Activated CD8-positive, alpha-beta memory T cell treated with anti-CD3 and anti-CD28 coated beads, Interleukin-2, amount 50 U/mL, for 24 hours (primary cell): ENCODE data around the gene P2RX1.

ENCODE experiments used
- DNase-seq: peaks from one replicate; pipeline ENCODE4 v3.0.0-alpha.2; 2020; ENCODE audit errors: extremely low read depth

The P2RX1 gene

DNA sequence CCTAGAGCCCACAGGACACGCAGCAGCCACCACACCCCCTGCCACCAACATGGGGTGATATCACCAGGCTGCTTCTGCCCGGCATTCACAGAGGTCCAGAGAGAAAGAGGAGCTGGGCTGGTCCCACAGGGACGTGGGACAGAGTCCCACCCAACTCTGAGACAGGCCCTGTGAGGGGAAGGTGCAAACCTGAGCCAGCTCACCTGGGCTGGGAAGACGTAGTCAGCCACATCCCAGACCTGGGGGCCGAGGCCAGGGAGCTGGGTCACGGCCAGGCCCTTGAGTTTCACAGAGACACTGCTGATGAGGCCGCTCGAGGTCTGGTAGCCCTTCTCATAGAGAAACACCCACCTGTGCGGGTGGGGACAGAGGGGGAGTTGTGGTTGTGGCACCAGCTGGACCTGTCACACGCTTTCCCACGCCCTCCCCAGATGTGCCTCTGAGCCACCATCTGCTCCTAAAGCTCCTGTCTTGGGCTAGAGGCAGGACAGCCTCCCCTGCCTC, 11.2 kb downstream of the P2RX1 start:
- no peak for DNase-seq

DNA sequence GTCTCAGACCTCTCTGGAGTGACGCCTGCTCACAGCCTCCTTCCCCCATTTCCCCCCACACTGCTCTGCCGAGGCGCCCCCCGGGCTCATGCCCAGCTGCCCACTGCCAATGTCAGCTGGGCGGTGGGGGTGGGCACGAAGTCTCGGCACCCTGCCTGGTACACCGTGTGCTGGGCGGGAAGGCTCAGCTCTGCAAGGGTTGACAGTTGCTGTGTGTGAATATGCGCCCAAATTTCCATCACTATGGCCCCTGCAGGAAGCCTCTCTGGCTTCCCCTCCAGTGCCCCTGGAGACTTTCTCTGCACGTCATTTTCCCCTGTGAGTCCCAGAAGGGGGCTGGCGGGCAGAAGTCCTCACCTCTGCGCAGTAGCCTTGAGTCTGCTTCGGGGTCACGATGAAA, 11.8 kb downstream of the P2RX1 start:
- DNase-seq: no peak

DNA sequence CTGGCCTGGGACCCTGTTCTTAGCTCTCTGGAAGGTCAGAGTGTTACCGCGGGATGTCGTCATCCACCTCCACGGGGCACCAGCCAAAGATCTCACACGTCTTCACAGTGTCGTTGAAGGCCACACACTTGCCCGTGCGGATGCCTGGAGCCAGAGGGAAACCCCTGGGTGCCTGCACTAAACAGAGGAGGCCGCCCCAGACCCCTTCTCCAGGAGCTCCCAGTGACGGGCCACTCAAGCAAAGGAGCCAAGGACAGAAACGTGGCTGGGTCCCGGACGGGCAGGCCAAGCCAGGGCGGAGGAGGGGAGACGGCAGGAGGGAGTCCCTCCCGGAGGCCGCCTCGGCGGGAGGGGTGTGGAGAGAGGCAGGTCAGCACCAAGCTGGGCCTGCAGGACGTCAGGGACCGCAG, 12.4 kb downstream of the P2RX1 start:
- DNase-seq: no peak

DNA sequence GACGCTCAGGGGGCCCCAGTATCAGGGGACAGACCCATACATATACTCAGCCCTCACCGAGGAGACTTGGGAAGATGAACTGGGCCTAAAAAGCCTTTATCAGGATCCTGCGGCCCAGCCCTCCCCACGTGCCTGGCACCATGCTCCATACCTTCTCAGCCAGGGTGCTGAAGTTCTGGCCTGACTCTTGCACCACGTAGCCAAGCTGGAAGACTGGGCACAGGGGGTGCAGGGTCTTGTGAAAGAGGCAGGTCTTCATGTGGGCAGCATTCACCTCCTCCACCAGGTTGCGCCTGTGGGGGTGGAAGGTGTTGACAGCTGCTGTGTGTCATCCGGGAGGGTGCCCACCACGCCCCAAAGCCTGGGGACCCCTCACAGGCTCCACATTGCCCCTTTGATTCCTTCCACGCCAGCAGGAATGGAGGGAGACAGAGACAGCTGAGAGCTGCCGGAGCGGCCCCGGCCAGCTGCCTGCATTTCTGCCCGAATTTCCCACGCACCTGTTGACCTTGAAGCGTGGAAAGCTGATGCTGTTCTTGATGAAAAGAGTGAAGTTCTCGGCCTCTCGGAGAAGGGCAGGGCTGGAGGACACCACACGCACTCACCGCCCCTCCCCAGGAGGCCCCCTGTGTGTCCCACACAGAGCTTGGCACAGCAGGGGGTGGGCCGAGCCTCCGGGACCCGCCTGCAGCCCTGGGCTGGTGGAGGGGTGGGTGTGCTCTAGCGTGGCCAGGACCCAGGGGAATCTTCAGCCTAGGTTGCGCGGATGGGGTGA, 13.0 kb downstream of the P2RX1 start:
- DNase-seq: no peak

DNA sequence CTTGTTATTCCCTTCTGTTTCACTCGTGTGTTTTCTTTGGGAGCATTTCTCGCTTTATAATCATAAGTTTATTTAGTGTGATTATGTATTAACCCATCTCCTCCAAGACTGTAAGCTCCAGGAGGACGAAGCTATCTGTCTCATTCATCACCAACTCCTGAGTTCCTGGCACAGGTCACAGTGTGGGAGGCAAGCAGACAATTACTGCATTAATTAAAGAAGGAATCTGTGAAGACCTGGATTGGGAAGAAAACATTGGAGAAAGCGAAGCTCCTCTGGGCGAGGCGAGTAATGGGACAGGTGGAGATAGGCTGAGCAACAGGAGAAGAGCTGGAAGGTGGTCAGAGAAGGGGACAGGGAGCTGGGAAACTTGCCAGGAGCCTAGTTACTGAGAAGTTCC, 15.6 kb downstream of the P2RX1 start:
- no peak for DNase-seq

DNA sequence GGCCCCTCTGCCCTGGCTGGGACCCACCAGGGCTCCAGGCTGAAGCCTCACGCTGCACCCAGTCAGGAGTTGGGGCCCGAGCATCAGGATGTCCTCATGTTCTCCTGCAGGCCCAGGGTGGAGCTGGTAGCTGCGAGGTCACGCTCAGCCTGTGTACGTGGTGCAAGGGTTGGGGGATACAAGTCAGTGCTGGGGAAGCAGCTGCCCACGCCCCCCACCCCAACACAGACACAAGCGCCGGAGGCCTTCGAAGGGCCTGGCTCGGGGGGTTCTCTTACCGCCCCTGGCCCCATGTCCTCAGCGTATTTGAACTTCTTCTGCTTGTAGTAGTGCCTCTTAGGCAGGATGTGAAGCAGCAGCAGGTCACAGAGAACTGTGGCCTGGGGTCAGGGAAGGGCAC, 18.5 kb downstream of the P2RX1 start:
- DNase-seq: no peak

DNA sequence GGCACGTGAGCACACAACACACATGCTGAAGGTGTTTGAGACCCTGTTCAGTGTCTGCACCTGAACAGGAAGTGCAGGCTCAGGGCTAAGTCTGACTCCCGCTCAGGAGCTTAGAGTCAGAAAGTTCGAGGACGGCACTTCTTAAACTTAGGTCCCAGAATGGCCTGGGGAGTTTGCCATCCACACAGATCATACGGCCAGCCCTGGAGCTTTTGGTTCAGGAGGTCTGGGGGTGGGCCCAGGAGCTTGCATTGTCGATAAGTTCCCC, 19.4 kb downstream of the P2RX1 start:
- no peak for DNase-seq

DNA sequence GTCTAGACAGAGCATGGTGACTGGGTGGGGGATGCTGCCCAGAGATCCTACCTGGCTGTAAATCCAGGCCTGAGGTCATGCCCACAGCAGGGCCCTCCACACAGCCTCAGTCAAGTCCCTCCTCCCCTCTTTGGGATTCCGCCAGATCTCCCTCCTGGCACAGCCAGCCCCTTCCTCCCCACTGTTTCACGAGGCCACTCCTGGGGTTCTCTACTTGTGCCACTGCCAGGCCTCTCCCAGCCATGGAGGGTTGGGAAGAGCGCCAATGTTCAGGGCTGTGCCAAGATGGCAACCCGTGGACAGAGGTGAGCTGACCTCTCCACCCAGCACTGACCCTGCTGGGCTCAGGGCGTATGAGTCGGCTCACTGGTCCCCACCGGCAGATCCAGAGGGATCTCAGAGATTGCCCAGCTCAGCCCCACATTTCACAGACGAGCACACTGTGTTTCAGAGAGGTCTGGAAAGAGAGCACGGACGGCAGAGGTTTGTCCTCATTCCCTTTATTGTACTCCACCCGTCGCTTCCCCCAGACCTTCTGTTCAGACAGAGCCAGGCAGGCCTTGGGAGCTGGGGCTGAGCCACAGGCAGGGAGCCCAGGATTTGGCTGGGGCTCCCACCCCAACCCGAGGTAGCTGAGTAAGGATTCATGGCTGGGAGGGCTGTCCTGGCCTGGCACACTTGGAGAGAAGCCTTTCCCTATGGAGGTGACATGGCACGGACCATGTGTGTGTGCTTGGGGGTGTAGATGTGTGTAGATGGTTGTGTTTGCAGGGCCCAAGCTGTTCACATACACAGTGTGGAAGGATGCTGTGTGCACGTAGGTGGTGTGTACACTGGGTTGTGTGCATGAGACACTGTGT, 19.9 kb downstream of the P2RX1 start:
- no peak for DNase-seq

DNA sequence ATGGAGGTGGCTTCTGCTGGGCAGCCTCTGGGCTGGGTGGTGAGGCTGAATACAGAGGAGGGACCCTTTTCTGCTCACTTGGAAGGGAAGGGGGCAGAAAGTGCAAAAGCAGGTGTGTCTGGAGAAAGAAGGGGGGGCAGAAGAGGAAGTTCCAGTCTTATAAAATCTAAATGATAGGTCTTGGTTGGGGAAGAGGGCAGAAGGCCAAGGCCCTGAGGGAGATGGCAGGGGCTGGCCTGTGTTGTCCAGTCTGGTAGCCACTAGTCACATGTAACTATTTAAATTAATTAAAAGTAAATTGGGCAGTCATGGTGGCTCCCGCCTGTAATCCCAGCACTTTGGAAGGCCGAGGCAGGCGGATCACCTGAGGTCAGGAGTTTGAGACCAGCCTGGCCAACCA, 20.9 kb downstream of the P2RX1 start:
- no peak for DNase-seq

DNA sequence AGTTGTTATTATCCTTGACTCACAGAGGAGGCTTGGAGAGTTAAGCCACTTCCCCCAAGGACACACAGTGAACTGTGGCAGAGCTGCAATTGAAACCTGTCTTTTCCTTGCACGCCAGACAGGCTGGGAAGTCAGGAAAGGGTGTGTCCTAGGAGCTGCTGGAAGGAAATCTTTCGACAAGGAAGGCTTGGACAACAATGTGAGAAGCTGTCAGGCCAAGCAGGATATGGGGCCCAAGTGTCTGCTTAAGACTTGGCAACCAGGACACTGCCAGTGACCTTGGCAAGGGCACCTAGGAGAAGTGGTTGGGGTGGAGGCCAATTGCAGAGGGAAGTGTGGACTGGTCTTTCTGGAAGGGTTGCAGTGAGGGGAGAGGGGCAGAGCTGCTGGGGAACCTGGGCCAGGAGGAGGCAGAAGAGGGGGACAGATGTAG, 21.3 kb downstream of the P2RX1 start:
- DNase-seq: no peak

DNA sequence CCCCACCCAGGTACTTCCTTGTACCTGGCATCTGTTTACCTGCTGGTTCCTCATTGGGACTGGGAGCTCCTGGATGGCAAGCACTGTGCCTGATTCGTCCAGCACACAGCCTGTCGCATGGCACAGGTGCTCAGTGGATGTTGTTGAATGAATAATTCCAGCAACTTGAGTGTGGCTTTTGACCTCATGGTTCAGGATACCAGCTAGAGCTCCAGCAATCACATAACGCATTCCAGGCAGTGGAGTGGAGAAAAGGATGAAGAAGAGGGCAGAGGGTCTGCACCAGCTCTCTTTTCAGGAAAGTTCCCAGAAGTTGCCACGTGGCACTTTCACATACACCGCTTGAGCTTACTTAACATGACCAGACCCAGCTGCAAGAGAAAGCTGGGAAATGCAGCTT, 22.1 kb downstream of the P2RX1 start:
- no peak for DNase-seq

DNA sequence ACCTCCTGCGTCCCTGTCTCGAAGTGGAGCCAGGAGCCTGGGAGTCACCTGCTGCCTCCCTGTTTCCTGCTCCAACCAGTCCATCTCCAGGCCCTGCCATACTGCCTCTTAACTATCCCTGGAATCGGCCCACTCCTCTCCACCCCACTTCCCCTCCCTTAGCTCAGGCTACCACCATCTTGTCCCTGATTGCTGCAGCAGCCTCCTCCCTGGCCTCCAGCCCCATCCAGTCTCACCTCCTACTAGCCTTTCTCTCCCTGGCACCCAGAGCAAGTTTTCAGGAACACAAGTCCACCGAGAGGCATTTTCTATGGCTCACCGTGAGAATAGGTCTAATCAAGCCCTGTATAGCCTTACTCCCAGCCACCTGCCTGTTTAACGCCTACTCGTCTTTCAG, 22.5 kb downstream of the P2RX1 start:
- no peak for DNase-seq

DNA sequence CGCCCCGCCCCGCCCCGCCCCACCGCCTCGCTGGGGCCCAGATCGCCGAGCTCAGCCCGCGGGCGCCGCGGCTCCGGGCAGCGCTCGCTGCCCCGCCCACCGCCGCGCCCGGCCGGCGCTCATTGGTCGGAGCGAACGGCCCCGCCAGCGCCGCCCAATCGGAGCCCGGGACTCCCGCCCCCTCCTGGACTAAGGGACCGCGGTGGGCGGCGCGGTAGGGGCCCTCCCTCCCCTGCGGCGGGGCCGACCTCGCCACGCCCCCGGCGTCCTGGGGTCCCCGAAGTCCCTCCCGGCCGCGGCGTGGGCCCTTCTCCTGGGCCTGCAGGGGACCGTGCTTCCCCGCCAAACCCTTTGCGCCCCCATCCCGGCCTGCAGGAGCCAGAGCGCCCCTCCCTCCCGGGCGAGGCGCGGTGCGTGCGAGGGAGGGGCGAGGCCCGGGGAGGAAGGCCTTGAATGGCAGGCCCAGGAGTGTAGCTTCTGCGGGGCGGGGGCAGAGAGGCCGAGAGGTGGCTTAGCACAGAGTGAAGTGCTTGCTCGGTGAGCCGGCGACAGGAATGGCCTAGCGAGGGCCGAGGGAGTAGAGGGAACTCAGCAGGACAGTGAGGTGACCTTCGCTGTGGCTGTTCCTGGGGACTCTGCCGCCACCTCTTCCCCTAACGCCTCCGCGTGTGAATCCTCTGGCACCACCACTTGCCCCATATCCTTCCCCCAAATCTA, 23.1 kb downstream of the P2RX1 start, which contains the start of gene CAMKK1:
Gene CAMKK1, minus strand, starts transcription at position 51 of the 717 bp plus-strand sequence. CDS start 7,366 bp downstream, outside the sequence.
- DNase-seq: peak; percentile 52

DNA sequence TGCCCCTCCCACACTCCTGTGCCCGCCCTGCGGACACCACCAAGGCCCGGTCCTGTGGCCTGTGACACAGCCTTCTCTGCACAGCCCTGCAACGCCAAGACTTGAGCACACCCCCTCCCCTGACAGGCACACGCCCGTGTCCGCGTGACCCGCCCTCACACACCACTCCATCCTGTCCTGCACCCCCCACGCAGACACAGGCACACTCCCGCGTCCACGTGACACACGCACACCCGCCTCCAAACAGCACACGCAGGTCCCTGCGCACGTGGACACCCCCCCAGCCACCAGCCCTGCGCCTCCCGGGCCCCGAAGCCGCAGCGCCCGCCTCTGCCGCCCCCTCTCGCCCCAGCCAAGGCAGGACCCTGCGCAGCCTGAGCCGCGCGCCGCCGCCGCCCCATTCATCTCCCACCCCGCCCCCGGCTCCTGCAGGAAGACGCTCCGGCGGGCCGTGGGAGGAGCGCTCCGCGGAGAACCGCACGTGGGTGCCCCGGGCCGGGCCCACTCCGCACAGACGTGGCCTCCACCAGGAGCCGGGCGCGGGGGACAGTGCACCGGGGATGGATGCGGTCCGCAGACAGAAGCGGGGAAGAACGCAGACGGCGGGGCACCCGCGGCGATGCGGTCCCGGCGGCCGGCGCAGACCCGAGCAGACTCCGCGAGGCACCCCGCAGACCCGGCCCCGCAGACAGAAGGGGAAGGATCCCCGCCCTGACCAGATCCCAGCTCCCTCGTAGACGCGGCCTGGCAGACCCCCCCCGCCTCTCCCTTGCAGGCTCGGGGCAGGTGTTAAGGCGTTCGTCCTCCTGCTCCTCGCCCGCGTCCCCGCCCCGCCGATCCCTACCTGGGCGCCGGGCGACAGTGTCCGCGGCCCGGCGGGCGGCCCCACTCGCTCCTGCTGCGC, 23.9 kb downstream of the P2RX1 start:
- peak; percentile 21 for DNase-seq

DNA sequence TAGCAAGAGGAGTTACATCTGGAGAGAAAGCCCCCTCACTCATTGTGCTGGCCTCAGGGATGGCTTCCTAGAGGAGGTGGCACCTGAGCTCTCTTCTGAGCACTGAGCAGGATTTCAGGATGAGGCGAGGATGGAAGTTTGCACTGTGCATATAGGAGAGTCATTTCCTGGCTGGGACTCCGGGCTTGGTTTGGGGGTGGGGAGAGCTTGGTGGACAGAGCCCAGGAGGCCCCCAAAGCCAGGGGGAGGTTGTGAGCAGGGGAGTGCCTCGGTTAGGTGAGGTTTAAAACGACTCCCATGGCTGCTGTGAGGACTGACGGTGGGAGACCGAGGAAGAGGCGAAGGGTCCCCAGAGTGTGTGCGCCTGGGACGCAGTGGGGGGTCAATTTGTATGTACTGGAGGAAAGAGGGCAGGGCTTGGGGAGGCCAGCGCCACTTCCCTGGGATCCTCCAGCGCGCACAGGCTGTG, 24.6 kb downstream of the P2RX1 start:
- DNase-seq: no peak

DNA sequence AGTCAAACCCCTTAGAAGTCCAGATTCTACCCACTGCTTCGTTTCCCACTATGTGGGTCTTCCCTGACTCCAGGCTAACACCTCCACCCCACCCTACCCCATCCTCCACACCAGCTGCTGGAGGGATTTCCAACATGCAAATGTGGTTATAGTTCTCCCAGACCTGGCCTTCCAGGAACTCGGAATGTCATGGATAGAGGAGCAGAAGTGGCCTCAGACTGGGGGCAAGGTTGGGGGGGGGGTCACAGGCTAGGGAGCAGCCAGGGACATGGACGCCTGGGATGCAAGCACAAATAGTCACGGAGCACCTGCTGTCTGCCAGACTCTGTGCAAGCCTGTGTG, 25.4 kb downstream of the P2RX1 start:
- DNase-seq: no peak

DNA sequence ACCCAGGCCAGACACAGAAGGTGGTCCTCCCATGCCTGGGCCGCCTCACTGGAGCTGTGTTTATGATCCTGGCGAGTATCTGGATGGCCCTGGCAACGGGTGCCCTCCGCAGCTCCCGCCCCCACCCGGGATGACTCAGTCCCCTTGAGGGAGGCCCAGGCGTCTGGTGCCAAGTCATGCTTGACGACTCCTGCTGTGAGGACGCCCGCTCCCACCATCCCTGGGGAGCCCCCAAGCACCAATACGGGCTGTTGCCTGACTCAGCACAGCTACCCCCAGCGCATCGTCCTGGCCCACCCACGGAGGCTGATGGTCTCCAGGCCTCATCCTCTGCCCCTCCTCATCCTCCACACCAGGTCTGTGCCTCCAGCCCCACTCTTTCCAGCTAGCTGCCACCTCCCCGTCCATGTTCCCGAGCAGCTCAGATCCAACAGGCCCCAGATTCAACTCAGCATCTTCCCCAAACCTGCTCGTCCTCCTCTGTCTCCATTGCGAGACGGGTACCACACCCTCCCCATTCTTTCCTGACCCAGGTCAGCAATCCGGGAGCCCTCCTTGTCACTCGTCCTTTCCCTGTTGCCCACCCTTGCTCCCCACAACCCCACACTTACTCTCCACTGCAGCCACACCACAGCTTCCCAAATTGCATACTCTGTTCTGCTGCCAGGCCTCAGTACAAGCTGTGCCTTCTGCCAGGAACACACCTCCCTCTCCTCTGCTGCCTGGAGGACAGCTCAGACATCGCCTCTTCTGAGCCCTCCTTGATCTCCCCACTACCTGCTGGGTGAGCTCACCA, 26.0 kb downstream of the P2RX1 start:
- DNase-seq: no peak

DNA sequence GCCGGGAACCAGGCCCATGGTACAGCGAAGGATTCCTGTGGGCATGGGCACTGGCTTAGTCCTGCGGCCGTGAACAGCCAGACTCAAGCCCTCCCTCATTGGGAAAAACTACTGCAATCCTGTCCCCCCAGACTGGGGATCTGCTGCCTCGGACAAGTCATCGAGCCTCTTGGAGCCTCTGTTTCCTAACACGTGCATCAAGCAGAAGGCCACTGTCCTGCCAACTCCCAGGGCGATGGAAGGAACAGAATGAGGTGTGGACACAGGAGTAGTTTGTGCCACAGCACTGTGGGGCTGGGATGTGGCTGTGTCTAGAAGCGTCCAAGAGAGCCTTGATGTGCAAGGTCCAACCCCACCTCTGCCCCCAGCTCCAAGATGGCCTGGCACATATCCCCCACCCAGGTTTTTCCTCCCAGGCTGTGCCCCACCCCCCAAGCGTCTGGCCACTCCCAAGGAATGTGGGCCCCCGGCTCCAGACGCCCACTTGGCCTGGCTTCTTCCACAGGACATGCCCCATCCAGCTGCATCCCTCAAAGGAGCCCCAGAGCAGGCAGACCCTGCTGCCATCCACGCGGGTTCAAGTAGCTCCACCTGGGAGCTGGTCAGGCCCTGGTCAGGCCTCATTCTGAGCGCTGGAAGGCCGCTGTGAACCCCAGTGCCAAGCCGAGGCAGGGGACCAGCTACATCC, 26.8 kb downstream of the P2RX1 start:
- no peak for DNase-seq

DNA sequence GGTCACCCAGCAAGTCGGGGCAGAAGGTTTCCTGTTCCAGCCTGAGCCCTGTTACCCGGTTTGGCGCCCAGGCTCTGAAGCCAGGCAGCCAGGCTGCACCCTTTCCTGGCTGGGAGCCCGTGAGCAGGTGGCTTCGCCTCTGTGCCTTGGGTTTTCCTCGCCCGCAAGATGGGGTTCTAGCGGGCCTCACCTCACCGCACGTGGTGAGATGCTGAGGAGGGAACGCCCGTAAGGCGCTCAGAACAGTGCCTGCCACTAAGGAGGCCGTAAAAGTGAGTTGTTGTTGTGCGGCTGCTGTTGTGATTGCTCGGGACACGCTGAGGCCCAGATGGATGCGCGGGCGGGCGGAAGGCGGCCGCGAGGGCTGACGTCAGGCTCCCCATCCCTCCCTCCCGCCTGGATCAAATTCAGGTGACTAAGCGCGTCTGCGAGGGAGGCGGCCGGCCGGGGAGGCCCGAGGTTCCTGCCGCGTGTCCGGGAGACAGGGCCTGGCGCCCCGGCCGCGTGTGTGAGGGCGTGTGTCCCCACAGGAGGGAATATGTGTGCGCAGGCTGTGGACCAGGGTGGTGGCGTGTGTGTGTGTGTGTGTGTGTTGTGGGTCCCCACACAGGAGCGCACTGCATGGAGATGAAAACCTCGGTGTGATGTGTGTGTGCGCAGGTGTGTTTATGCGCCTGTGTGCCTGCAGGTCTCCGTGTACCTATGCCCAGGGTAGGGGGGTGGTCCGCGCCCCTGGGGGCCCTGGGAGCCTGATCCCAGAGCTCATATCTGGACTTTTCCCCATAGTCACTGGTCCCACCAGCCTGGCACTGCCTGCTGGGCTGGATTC, 27.7 kb downstream of the P2RX1 start:
- no peak for DNase-seq
